Measurements from ENCODE around the gene NFATC4.
"Not testable (repeated sequence)": the region's sequence is repeated elsewhere in the genome, so short reads cannot be mapped to it uniquely, and the experiment has no call there.

The NFATC4 gene

DNA sequence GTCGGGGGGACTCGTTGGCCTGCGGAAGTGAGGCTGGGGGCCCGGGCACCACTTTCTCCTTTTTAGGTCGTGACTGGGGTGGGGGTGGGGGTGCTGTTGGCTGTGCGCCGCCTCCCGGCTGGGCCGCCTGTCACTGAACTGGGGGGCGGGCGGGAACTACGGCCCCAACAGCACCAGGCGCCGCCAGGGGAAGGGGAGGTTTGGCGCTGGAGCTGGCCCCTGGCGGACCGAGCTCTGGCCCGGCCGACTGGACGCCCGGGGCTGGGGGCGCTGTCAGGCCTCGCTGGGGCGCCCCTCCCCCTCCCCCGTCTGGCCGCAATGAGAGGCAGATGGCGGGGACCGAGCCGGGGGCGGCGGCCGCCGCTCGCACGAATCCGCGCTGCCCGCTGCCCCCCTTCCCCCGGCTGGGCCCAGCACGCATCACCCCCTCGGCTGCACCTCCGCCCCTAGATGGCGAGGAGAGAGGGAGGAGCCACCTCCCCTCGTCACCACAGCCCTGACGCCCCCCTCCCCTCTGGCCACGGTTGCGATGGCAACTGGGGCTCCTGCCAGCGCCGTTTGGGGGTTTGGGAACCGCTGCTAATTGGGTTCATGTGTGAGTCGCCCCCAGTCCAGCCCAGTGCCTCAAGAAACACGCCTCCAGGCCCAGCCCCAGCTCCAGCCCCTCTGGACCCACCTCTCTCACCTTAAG, 723 bp downstream of the NFATC4 start:
- no peak for DNase-seq

DNA sequence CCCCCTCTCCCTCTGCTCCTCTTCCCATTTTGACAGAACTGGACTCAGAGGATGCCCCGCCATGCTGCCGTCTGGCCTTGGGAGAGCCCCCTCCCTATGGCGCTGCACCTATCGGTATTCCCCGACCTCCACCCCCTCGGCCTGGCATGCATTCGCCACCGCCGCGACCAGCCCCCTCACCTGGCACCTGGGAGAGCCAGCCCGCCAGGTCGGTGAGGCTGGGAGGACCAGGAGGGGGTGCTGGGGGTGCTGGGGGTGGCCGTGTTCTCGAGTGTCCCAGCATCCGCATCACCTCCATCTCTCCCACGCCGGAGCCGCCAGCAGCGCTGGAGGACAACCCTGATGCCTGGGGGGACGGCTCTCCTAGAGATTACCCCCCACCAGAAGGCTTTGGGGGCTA, 1.5 kb downstream of the NFATC4 start:
- DNase-seq = no peak

DNA sequence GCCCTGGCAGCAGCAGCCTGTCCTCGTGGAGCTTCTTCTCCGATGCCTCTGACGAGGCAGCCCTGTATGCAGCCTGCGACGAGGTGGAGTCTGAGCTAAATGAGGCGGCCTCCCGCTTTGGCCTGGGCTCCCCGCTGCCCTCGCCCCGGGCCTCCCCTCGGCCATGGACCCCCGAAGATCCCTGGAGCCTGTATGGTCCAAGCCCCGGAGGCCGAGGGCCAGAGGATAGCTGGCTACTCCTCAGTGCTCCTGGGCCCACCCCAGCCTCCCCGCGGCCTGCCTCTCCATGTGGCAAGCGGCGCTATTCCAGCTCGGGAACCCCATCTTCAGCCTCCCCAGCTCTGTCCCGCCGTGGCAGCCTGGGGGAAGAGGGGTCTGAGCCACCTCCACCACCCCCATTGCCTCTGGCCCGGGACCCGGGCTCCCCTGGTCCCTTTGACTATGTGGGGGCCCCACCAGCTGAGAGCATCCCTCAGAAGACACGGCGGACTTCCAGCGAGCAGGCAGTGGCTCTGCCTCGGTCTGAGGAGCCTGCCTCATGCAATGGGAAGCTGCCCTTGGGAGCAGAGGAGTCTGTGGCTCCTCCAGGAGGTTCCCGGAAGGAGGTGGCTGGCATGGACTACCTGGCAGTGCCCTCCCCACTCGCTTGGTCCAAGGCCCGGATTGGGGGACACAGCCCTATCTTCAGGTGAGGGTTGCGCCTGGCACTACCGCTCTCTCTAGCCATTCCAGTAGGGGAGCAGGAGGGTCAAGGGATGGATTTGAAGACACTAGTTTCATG, 2.1 kb downstream of the NFATC4 start:
- DNase-seq = no peak

DNA sequence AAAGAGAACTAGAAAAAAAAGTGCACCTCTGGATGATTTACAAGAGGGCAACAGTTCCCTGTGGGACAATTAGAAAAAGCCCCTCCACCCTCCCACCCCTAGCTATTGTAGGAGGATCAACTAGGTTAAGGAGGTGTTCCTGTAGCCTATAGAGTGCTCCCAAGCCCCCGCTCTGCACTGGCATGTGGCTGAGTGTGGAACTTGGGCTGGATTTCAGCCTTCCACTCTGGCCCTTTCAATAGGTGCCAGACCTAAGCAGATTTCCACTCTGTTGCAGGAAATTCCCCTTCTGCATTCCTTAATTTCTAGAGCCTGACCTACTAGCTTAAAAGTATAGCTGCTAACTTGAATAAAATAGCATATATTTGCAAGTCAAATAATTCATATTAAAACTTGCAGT, 2.8 kb downstream of the NFATC4 start:
- no peak for DNase-seq

DNA sequence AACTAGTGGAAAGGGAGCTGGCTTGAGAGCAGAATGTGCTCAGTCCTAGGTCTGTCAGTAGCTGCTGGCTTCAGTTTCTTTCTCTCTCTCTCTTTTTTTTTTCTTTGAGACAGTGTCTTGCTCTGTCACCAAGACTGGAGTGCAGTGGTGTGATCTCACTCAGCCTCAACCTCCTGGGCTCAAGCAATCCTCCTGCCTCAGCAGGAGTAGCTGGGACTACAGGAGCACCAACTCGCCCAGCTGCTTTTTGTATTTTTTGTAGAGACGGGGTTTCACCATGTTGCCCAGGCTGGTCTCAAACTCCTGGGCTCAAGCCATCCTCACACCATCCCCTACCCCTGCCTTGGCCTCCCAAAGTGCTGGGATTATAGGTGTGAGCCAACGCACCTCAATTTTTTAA, 3.6 kb downstream of the NFATC4 start:
- DNase-seq = not testable (repeated sequence)

DNA sequence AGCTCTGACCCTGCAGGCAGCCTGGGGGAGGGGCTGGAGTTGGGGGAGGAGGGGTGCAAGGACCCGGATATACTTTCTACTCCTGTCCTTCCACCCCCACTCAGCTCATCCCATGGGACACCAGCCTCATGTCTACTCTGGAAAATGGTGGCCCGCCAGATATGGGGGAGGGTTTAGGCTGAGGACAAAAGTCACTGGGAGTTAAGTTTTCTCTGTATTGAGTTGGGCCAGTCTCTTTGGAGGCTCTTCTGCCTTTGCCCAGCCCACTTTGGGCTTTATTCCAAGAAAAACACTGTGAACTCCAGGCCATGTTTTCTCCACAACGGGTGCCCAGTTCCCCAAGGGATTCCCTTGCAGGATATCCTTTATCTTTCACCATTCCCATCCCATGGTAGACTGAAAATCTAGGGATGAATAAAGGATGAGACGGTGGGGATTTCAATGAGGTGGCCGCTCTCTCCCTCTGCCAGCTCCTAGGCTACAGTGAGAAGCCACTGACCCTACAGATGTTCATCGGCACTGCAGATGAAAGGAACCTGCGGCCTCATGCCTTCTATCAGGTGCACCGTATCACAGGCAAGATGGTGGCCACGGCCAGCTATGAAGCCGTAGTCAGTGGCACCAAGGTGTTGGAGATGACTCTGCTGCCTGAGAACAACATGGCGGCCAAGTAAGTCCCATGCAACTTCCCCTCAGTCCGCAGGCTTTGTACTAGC, 4.9 kb downstream of the NFATC4 start:
- no peak for DNase-seq

DNA sequence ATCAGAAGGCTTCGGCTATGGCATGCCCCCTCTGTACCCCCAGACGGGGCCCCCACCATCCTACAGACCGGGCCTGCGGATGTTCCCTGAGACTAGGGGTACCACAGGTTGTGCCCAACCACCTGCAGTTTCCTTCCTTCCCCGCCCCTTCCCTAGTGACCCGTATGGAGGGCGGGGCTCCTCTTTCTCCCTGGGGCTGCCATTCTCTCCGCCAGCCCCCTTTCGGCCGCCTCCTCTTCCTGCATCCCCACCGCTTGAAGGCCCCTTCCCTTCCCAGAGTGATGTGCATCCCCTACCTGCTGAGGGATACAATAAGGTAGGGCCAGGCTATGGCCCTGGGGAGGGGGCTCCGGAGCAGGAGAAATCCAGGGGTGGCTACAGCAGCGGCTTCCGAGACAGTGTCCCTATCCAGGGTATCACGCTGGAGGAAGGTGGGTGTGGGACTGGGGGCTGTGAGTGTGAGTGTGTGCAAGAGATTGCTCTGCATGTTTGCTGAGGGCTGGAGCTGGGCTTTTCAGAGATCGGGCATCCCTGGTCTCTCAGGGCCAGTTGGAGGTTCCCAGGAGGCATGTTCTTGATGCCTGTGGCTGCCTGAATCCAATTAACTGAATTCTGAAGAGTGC, 8.6 kb downstream of the NFATC4 start:
- DNase-seq = no peak

DNA sequence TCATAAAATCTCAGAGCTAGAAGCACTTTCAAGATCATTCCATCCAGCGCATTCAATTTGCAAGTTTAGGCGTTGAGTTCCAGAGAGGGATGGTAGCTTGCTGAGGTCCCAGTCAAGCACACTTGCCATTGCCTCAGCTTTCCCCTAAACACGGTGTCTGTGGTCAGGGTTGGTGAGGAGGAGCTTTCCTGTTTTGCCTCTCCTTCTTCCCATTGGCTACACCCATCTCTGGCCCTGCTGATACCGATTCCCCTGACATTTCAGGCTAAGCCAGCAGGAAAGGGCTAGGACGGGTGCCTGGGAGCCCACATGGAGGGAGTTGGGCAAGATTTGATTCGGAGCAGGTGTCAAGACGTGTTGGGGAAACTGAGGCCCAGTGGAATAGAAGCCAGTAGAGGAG, 9.1 kb downstream of the NFATC4 start:
- no peak for DNase-seq

DNA sequence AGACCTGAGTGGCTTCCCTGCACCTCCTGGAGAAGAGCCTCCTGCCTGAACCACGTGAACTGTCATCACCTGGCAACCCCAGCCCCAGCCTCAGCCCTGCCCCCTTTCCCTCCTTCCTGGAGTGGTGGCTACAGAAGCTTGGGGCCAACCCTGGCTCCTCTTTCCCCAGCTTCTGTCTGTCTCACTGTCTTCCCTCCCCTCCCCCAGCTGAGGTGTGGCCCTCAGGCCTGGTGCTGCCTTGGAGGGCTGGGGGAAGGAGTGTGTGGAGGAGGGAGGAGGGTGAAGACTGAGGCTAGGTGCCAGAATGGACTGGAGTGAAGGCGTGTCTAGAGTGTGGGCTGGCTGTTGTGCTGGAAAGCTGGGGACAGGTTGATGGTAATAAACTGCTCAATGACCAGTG, 9.7 kb downstream of the NFATC4 start:
- DNase-seq = no peak

DNA sequence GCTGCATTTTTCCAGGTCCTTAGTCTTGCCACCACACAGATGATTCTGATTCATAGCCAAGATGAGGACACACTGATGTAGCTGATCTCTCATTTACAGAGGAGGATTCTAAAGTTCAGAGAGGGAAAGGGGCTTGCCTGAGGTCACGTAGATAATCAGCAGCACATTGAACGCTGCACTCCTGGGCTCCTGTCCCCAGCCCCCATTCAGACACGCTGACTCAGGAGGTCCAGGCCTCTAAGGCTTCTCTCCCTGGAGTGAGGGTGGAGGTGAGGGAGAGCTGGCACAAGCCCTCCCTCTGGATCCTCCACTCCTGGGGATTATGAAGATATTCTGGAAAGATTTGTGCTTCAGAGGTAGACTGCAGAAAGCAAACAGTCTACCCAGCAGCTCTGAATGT, 10.3 kb downstream of the NFATC4 start:
- no peak for DNase-seq

DNA sequence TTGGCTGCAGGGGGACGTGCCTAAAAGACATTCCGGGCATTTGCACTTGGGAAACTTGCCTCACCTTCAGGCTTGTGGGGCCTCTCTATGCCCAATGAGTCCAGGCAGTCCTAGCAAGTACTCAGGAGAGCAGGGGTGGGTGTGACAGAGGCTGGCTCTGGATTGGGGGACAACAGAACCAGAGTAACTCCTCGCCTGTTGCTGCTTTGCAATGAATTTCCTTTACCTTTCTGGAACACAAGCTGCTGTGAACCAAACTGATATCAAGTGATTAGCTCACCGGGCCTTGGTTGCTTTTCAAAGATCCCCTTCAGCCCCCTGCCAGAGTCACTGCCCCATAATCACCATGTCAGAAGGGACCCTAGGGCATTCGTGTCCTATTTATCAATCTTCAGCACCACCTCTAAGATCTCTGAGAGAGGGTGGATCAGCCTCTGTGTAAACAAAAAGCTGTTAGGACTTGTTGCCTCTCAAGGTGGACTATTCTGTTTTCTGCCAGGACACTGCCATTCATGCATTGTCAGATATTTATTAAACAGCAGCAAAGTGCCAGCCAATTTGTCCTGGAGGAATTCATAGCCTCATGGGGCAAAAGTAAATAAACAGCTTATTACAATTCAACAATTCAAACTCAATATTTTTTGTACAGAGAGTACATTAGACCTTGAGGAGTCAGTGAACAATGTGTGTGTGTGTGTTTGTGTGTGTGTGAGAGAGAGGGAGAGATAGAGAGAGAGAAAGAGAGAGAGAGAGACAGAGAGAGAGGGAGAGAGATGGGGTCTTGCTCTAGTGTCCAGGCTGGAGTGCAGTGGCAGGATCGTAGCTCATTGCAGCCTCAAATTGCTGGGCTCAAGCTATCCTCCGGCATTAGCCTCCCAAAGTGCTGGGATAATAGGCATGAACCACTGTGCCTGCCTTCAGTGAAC, 11.3 kb downstream of the NFATC4 start:
- no peak for DNase-seq

DNA sequence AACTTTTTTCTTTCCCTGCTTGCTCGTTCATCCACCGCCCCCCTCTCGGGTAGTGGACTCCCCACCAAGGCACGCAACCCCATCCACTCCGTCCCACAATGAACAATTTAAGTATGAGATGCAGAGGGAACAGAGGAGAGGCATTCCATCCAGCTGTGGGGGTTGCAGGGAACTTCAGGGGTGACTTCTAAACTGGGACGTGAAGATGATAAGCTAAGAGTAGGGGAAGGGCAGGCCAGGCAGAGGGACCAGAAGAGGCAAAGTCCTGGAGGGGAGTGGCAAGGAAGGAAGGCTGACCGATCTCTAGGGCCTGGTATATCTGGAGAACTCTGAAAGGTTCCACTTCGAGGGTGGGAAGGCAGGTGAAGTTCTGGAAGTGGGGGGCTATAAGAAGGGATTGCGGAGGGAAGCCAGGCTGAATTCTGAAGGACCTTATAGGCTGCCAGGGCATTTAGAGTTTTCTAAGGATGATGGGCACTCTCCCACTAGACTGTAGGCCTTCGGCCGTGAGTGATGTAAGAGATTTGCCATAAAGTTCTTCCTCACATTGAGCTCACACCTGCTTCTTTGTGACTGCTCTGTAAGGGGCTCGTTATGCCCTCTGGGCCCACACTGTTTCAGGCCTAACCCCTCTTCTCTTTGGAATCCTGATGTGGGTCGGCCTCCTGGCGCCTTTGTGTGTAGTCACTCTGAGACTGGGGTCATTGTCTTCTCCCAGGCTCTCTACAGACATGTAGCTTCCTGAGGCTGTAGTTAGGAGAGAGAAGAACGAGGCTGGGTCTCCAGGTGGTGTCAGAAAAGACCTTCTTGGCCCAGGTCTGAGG, 12.1 kb downstream of the NFATC4 start:
- DNase-seq = no peak

DNA sequence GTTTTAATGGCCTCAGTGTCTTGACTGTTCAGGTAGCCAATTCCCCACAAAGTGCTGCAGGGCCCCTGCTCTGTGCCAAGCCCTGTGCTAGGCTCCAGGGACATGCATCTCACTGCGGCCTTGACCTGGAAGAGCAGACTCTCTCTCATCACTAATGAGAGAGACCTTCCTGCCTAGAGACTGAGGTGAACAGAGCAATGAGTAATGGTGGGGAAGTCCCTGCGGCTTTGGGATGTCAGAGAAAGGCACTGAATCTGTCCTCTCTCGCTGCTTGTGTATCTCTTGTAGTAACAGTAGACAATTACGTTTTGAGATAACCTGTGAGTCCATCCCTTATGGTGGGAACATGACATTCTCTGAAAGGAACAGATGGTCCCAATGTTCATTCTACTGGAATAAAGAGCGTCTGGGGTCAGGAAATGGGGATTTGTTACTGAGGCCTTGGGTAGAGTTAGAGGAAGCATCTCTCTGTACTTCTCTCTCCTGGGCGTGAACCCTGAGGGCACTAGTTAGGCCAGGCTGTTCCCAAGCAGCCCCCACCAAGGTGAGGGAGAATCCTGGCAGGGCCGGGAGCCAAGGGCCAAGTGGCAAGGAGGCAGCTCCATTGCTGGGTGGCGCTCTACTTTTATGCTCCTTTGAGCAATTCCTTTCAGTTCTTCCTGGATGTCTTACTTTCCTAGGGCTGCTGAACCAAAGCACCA, 13.5 kb downstream of the NFATC4 start:
- no peak for DNase-seq

DNA sequence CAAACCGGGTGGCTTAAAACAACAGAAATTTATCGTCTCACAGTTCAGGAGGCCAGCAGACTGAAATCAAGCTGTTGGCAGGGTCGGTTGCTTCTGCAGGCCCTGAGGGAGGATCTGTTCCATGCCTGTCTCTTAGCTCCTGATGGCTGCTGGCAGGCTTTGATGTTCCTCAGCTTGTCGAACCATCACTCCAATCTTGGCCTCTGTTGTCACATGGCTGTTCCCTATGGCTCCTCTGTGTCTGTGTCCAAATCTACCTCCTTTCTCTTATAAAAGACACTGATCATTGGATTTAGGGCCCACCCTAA, 14.0 kb downstream of the NFATC4 start:
- no peak for DNase-seq

DNA sequence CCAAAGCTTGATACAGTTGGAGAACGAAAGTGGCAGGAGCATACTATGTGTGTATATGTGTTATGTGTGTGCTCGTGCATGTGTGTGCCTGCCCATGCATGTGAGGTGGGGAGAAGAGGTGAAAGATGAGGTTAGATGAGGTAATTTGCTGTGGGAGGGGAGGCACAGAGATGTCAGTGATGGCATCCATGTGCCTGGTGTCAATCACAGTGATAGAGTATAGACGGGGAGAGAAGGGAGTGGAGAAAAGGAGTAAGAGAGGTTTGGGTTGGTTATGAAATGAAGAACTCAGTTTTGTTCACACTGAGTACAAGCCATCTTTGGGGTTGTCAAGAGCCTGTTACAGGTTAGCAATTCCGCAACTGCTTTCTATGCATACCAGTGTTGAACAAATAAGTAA, 16.2 kb downstream of the NFATC4 start:
- no peak for DNase-seq

DNA sequence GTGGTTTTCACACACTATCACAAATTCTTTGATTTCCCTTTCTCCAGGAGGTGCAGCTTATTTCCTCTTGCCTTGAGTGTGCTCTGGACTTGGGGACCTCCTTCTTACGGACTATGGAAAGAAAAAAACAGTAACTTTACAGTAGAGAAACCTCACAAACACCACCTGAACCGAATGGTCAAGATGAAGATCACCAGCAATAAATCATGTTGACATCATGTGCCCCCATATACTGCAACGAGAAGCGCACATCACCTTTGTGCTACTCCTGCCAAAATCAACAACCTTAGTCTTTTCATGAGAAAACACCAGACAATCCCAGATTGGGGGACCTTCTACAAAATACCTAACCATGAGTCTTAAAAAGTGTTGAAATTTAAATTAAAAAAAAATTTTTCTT, 17.5 kb downstream of the NFATC4 start:
- no peak for DNase-seq

DNA sequence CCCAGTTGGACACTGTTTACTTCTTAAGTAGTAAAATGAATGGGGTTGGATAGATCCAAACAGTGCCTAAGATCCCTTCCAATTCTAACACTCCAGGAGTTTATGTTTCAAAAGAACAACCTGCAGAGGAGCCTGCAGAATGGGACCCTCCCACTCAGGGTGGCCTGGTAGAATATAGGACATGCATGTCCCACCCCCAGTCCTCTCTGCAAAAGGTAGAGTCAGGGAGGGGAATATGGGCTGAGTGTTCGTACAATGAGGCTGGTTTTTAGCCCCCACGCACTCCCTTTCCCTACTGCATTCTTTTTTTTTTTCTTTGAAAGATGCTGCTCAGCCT, 19.0 kb downstream of the NFATC4 start:
- no peak for DNase-seq

DNA sequence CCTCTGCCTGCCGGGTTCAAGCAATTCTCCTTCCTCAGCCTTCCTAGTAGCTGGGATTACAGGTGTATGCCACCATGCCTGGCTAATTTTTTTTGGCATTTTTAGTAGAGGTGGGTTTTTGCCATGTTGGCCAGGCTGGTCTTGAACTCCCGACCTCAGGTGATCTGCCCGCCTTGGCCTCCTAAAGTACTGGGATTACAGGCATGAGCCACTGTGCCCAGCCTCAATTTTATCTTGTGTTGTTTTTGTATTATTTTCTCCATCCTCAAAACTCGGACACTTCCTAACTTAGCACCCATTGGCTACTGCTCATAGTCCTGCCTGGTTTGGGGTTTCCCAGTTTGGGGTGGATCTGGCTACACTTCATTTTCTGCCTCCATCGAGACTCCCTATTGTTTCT, 19.6 kb downstream of the NFATC4 start:
- DNase-seq = not testable (repeated sequence)

DNA sequence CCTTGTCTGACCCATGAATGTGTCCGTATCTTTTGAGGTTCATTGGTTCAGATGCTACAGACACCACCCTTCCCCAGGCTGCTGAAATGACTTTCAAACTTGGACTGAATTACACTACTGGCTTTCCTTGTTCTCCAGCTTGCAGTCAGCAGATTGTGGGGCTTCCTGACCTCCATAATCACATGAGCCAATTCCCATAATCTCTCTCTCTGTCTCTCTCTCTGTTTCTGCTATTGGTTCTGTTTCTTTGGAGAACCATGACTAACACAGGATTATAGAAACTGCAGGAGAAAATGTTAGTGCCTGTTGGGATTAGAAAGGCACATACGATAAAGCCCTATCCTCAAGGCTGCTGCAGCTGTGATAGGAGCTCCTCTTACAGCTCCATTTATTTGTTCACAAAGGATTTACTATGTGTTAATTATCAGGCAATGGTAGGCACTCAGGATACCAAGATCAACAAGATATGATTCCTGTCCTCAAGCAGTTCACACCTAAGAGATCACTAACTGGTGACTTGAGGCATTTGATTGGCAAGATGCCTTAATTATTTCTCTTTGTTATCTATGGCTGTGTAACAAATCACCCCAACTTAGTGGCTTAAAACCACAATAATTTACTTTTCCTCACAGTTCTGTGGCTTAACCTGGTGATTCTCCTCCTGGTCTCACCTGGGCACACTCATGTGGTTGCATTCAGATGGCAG, 20.6 kb downstream of the NFATC4 start:
- no peak for DNase-seq

DNA sequence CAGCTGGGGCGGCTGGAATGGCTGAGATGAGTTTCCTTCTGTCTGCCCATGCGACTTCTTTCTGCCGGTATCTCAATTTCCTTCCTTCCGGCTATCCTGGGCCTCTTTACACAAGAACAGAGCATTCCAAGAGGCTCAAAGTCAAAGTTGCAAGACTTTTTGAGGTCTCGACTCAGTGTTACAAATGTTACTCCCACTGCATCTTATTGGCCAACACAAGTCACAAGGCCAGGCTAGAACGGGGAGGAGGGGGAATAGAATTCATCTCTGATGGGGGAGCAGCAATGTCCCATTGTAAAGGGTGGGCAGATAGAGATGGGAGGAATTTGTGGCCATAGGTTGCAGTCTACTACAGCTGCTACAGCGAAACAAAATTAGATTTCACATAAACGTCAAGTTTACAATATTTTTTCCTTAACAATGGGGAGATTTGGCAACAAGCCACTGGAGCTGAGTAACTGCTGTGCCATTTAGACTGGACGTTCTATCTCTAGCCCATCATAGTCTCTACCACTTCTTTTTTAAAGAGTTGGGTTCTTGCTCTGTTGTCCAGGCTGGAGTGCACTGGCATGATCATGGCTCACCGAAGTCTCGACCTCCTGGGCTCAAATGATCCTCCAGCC, 21.4 kb downstream of the NFATC4 start:
- DNase-seq = no peak

Data from stimulated activated CD4-positive, alpha-beta T cell treated with anti-CD3 and anti-CD28 coated beads, Interleukin-2, amount 100 ng/mL, for 48 hours (primary cell).